ENCODE data around the gene CAMTA1. TPM values are rescaled to one million over a fixed set of nuclear protein-coding genes. Genes with fewer than 3 reads are reported as not detected.

Gene CAMTA1
- total and polyA plus RNA-seq, 4 donors: 48.1 to 140 (median 52.3) TPM

DNA sequence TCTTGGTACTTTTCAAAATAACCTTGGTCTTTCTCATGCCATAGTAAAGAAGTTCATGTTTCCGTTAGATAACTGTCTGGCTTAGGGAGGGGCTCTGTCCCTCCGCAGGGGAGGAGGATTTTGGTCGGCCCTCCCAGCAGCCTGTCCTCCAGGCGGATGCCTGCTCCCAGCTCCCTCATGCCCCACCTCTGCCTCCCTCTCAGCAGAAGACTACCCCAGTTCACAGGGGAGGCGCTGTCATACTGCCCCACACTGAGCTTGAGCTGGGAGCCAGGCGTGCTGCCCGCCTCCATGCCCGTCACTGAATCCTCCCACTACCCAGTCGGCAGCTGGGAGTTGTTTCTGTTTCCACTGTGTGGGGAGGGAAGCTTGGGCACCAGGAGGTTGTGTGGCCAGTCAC, 127.3 kb downstream of the CAMTA1 start:
- WGBS, 2 donors: 62 to 80% methylated on average over 9 of the region's 9 CpGs
- no peak for DNase-seq
- peak overlapping the region in 1 of 2 donors; percentile 66 for H3K27ac ChIP-seq (ENCODE audit: low read depth in 1 of 2, low read length in 1 of 2)

GRCh38 chr1:6913086-6913485, 127.8 kb downstream of the CAMTA1 start:
- Histone ChIP-seq H3K9me3 (ENCODE audit: control insufficient read depth in 4 of 4, insufficient read depth in 3 of 4, low read length in 3 of 4) (peaks cover 0 to 6% (median 0%) of the 10 kb centered on the region in 4 donors), H3K4me1 (ENCODE audit: control insufficient read depth in 5 of 5, insufficient read depth in 5 of 5, low read length in 5 of 5) (peaks cover 0 to 13% (median 5%) of the 10 kb centered on the region in 5 donors), H3K27ac (ENCODE audit: low read depth in 1 of 2, low read length in 1 of 2) (no peak overlapping the region), H3K36me3 (ENCODE audit: control insufficient read depth in 4 of 4, insufficient read depth in 4 of 4, low read length in 4 of 4) (no peaks in the 10 kb centered on the region), H3K9ac (ENCODE audit: insufficient read depth in 1 of 2, low read length in 2 of 2) (no peak overlapping the region), H3K4me3 (no peak overlapping the region), H3K27me3 (ENCODE audit: control insufficient read depth in 3 of 3, insufficient read depth in 3 of 3, low read length in 2 of 3) (peaks cover 0 to 3% (median 0%) of the 10 kb centered on the region in 3 donors)
- no peak for TF ChIP-seq CTCF (IDR thresholded peaks at IDR 0.05; ENCODE audit: control extremely low read depth, extremely low read depth)
- no peak for ATAC-seq (ENCODE audit: insufficient read depth, low FRiP score)
- no peak for DNase-seq
- 58 to 84% methylated on average over 5 of the region's 5 CpGs for WGBS, 2 donors

More for the DNA sequence above, 127.3 kb downstream of the CAMTA1 start:
- Histone ChIP-seq H3K4me3 (no peak overlapping the region), H3K27me3 (ENCODE audit: control insufficient read depth in 3 of 3, insufficient read depth in 3 of 3, low read length in 2 of 3) (peaks cover 0 to 3% (median 0%) of the 10 kb centered on the region in 3 donors), H3K36me3 (ENCODE audit: control insufficient read depth in 4 of 4, insufficient read depth in 4 of 4, low read length in 4 of 4) (no peaks in the 10 kb centered on the region), H3K9ac (ENCODE audit: insufficient read depth in 1 of 2, low read length in 2 of 2) (no peak overlapping the region), H3K9me3 (ENCODE audit: control insufficient read depth in 4 of 4, insufficient read depth in 3 of 4, low read length in 3 of 4) (peaks cover 0 to 6% (median 0%) of the 10 kb centered on the region in 4 donors), H3K4me1 (ENCODE audit: control insufficient read depth in 5 of 5, insufficient read depth in 5 of 5, low read length in 5 of 5) (peaks cover 0 to 18% (median 5%) of the 10 kb centered on the region in 5 donors)
- no peak for ATAC-seq (ENCODE audit: insufficient read depth, low FRiP score)
- TF ChIP-seq CTCF (IDR thresholded peaks at IDR 0.05; ENCODE audit: control extremely low read depth, extremely low read depth): no peak

- peaks cover 0 to 6% (median 0%) of the 10 kb centered on the region in 4 donors for H3K9me3 ChIP-seq (ENCODE audit: control insufficient read depth in 4 of 4, insufficient read depth in 3 of 4, low read length in 3 of 4)
- H3K4me3 ChIP-seq: no peak overlapping the region
- peaks cover 0 to 3% (median 0%) of the 10 kb centered on the region in 3 donors for H3K27me3 ChIP-seq (ENCODE audit: control insufficient read depth in 3 of 3, insufficient read depth in 3 of 3, low read length in 2 of 3)
- H3K9ac ChIP-seq (ENCODE audit: insufficient read depth in 1 of 2, low read length in 2 of 2): no peak overlapping the region
- no peak for ATAC-seq (ENCODE audit: insufficient read depth, low FRiP score)
- peaks cover 0 to 12% (median 5%) of the 10 kb centered on the region in 5 donors for H3K4me1 ChIP-seq (ENCODE audit: control insufficient read depth in 5 of 5, insufficient read depth in 5 of 5, low read length in 5 of 5)
- TF ChIP-seq CTCF (IDR thresholded peaks at IDR 0.05; ENCODE audit: control extremely low read depth, extremely low read depth): no peak
- WGBS, 2 donors: 69 to 77% methylated on average over 9 of the region's 9 CpGs
- no peak for DNase-seq
- no peaks in the 10 kb centered on the region for H3K36me3 ChIP-seq (ENCODE audit: control insufficient read depth in 4 of 4, insufficient read depth in 4 of 4, low read length in 4 of 4)
- no peak overlapping the region for H3K27ac ChIP-seq (ENCODE audit: low read depth in 1 of 2, low read length in 1 of 2)
Measured at GRCh38 chr1:6914706-6915105, 129.5 kb downstream of the CAMTA1 start.

All from lung (tissue), 12 donors.